ENCODE data around the gene NFKBIE.

- TF ChIP-seq CTCF (optimal IDR thresholded peaks at IDR 0.05 in 1 of 3, IDR thresholded peaks at IDR 0.05 in 1 of 3, conservative IDR thresholded peaks at IDR 0.05 in 1 of 3; ENCODE audit: extremely low read depth in 1 of 3, insufficient read depth in 2 of 3, low read length in 3 of 3) (peak; percentile 67 to 78 (median 75)), EZH2 (IDR thresholded peaks at IDR 0.05; ENCODE audit: low read length) (no peak)
Observed at GRCh38 chr6:44304282-44305199, 39.2 kb upstream of the NFKBIE start.
